Lung (tissue), 12 donors: ENCODE results near the gene FKBP10. TPM values are rescaled to one million over a fixed set of nuclear protein-coding genes. Genes with fewer than 3 reads are reported as not detected.

ENCODE experiments used
- ATAC-seq: fragments of 200-7000 bp; cut with Tn5 transposase; one replicate; pipeline ENCODE4 v1.9.1; 2020; ENCODE audit warnings: moderate number of reproducible peaks; ENCODE audit not compliant: insufficient read depth, low FRiP score
- DNase-seq, 3 donors: peaks; one replicate each; pipeline ENCODE4 v3.0.0-alpha.2; 2013 to 2017
- H3K27ac ChIP-seq, 2 donors: one replicate each; pipeline ENCODE4 v1.5.1; 2013; ENCODE audit warnings: mild to moderate bottlenecking in 2 of 2, moderate library complexity in 2 of 2, control low read depth in 1 of 2, inconsistent platforms in 1 of 2, low read depth in 1 of 2, low read length in 1 of 2
- H3K27me3 ChIP-seq, 3 donors: one replicate each; pipeline ENCODE4 v1.5.1; 2013; ENCODE audit warnings: low read length in 2 of 3; ENCODE audit not compliant: control insufficient read depth in 3 of 3, insufficient read depth in 3 of 3
- H3K36me3 ChIP-seq, 4 donors: one replicate each; pipeline ENCODE4 v1.5.1; 2013; ENCODE audit warnings: low read length in 4 of 4, mild to moderate bottlenecking in 1 of 4, moderate library complexity in 1 of 4; ENCODE audit not compliant: control insufficient read depth in 4 of 4, insufficient read depth in 4 of 4
- H3K4me1 ChIP-seq, 5 donors: one replicate each; pipeline ENCODE4 v1.5.1; 2013; ENCODE audit warnings: low read length in 5 of 5, mild to moderate bottlenecking in 2 of 5, moderate library complexity in 1 of 5; ENCODE audit not compliant: control insufficient read depth in 5 of 5, insufficient read depth in 5 of 5
- H3K4me3 ChIP-seq: one replicate; pipeline ENCODE4 v1.5.1; 2013; ENCODE audit warnings: mild to moderate bottlenecking, control low read depth, moderate library complexity
- H3K9ac ChIP-seq, 2 donors: one replicate each; pipeline ENCODE4 v1.5.1; 2013; ENCODE audit warnings: low read length in 2 of 2, control low read depth in 1 of 2; ENCODE audit not compliant: insufficient read depth in 1 of 2
- H3K9me3 ChIP-seq, 4 donors: one replicate each; pipeline ENCODE4 v1.5.1; 2013; ENCODE audit warnings: low read length in 3 of 4, mild to moderate bottlenecking in 1 of 4, moderate library complexity in 1 of 4; ENCODE audit not compliant: control insufficient read depth in 4 of 4, insufficient read depth in 3 of 4
- CTCF ChIP-seq: IDR thresholded peaks from 2 replicates; pipeline ENCODE4 v1.5.1; 2012; ENCODE audit warnings: mild to moderate bottlenecking; ENCODE audit errors: control extremely low read depth, extremely low read depth
- WGBS, 2 donors: extraction: QIAGEN DNeasy Blood & Tissue Kit; methylation state at CpG; one replicate each; pipeline ENCODE4 v1.1.7; 2013; 5-methylcytosine and 5-hydroxymethylcytosine counted together
- polyA plus RNA-seq, 2 donors: library from polyadenylated mRNA; stranded (reverse); fragments of 200-250 nt; gene quantifications; one replicate each; pipeline ENCODE4 v1.2.1, GENCODE V29; 2013
- total RNA-seq, 2 donors: library from RNA; depleted of rRNA in 1 of 2; stranded (reverse); fragments of >200 nt in 1 of 2; gene quantifications; one replicate each; pipeline ENCODE4 v1.2.1, GENCODE V29; 2014 to 2021
- donor health status: control.
- donor health status: control.
- donor health status: Bipolar disorder and iron deficiency.
- donor health status: healthy.
- donor health status: DM: yes; HTN: yes; CAD: no.

Gene FKBP10
- total and polyA plus RNA-seq, 4 donors, result 32.6 to 64.4 (median 48.3) TPM

GRCh38 chr17:41786227-41787020, 26.4 kb upstream of the FKBP10 start, which contains the start of gene JUP:
Gene JUP (minus strand): TSS chr17:41786711. CDS start chr17:41771854, 14,857 bp downstream.
- H3K9ac ChIP-seq, result peak within 1 kb of the TSS; percentile 50 to 61
- H3K4me1 ChIP-seq, result peaks cover 6 to 30% (median 26%) of the 10 kb centered on the region in 5 donors
- peak within 1 kb of the TSS; percentile 94 to 95 for H3K27ac ChIP-seq

GRCh38 chr17:41787021-41787418, 25.8 kb upstream of the FKBP10 start:
- Histone ChIP-seq H3K27ac (peak overlapping the region; percentile 57 to 66), H3K27me3 (no peaks in the 10 kb centered on the region), H3K9ac (peak overlapping the region in 1 of 2 donors; percentile 61), H3K4me1 (peaks cover 6 to 25% (median 23%) of the 10 kb centered on the region in 5 donors), H3K4me3 (no peak overlapping the region), H3K36me3 (no peaks in the 10 kb centered on the region), H3K9me3 (no peaks in the 10 kb centered on the region)
- 38 to 62% methylated on average over 4 of the region's 4 CpGs for WGBS, 2 donors
- DNase-seq (no peak), ATAC-seq (no peak)
- no peak for TF ChIP-seq CTCF

More at GRCh38 chr17:41786227-41787020, 26.4 kb upstream of the FKBP10 start, which contains the start of gene JUP:
- ATAC-seq (peak; percentile 96), DNase-seq (peak; percentile 99 to 100 (median 99))
- H3K9me3 ChIP-seq, result no peaks in the 10 kb centered on the region
- H3K4me3 ChIP-seq, result peak within 1 kb of the TSS; percentile 71
- H3K27me3 ChIP-seq, result no peaks in the 10 kb centered on the region
- 1% methylated on average over 70 to 79 of the region's 79 CpGs for WGBS, 2 donors
- H3K36me3 ChIP-seq, result no peaks in the 10 kb centered on the region
- peak; percentile 4 for TF ChIP-seq CTCF

DNA sequence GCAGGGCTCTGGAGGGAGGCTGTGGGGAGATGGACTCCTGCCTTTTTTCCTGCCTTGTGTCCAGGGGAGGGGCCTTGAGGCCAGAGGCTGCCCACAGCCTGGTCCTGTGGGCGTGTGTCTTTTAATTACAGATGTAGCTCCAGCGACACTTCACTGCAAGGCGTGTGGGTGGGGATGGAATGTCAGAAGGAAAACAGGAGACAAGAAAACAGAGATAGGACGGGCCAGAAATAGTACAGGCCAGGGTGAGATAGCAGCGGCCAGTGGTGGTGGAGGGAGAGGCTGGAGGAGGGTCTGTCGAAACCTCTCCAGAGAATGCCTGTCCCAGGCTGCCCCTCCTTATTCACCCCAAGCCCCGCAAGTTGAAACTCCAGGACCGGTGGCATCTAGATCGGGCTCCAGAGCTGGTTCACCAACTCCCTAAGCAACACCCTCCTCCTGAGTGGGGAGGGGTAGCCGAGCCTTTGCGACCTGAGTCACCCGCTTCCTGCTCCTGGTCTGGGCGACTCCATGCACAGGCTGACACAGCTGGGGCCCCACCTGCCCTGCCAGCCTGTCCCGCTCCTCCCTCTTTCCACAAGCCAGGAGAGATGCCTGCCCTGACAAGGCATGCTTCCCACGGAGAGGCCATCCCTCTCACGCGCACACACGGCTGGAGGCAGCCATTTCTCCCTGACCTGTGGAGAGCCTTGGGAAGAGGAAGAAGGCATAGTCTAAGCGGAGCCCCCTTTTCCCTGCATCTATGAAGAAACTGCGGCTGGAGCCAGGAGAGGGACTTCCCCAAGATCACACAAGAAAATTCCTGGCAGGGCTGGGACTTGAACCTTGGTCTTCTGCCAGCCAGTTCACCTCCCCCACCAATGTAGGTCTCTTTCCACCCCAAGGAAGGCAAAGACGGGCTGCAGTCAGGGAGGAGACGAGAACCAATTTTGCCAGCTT, 19.7 kb upstream of the FKBP10 start:
- no peaks in the 10 kb centered on the region for H3K27me3 ChIP-seq
- 25 to 32% methylated on average over 22 of the region's 22 CpGs for WGBS, 2 donors
- DNase-seq, result peak; percentile 52 to 75 (median 60)
- no peaks in the 10 kb centered on the region for H3K36me3 ChIP-seq
- H3K9me3 ChIP-seq, result no peaks in the 10 kb centered on the region
- peak; percentile 86 for ATAC-seq
- TF ChIP-seq CTCF, result no peak
- H3K4me3 ChIP-seq, result no peak overlapping the region
- peaks cover 5 to 24% (median 17%) of the 10 kb centered on the region in 5 donors for H3K4me1 ChIP-seq
- H3K27ac ChIP-seq, result peak overlapping the region; percentile 71 to 89
- peak overlapping the region; percentile 25 to 47 for H3K9ac ChIP-seq
